Cardiac fibroblast (primary cell): ENCODE data around the gene MEIKIN.
A peak's percentile ranks its signal among the peaks of the same experiment; 100 is the strongest.

Experiments
- DNase-seq, 2 donors: peaks; one replicate each; pipeline versions ENCODE4 v3.0.0 to v3.0.0-alpha.2; 2010; ENCODE audit warnings: low read depth in 2 of 2
- H3K4me3 ChIP-seq, 2 donors: replicated peaks in 1 of 2; 1 replicate in 1 of 2; 2 replicates in 1 of 2; pipeline ENCODE4 v1.5.1; 2011; ENCODE audit warnings: low read depth in 2 of 2, low read length in 2 of 2, mild to moderate bottlenecking in 2 of 2, moderate library complexity in 1 of 2
- CTCF ChIP-seq: IDR thresholded peaks from one replicate; pipeline ENCODE4 v1.5.1; 2011; ENCODE audit warnings: low read depth, mild to moderate bottlenecking, low read length, inconsistent platforms

The MEIKIN gene

DNA sequence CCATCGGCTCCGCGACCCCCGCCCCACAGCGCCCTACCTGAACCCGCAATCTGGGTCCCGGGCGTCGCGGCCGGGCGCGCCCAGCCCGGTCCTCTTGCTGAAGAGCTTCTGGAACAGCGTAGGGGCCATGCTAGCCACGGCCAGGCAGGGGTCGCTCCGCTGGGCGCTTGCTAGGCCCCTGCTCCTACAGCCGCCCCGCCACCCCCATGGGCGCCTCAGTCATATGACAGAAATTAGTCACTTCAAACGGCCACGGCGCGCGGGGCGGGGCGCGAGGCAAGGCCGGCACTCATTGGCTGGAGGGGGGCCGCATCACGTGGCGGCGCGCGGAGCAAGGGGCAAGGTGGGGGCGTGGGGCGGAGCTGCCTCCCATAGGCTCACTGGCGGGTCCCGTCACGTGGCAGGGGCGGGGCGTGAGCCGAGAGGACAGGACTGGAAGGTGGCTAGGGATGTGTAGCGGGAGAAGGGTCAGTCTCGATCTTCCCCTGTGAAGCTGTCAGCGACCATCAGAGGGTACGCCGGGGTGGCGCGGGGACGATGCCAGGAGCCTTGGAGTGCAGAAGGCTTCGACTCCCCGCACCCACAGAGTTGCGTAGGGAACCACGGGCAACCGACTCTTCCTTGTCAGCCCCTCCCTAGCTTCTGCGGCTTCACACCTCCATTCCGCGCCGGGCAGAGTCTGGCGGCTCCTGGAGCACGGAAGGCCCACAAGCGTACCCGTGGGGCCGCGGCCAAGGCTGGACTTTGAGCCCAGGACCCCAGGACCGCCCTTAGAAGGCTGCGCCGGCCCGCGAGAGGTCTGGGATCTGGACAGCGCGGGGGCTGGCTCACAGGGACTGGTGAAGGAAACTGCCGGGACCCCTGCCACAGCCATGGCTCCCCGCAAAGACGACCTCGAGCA is 148.4 kb downstream of the MEIKIN start, which contains the start of gene FNIP1:
FNIP1 (minus strand) TSS at position 225 of the 901 bp plus-strand sequence; CDS start at position 129, 96 bp downstream.
- peak; percentile 97 to 98 for DNase-seq
- TF ChIP-seq CTCF = no peak
- peak within 1 kb of the TSS; percentile 86 for H3K4me3 ChIP-seq

GRCh38 chr5:131795879-131796792 is 149.3 kb downstream of the MEIKIN start:
- TF ChIP-seq CTCF = no peak
- H3K4me3 ChIP-seq = peak overlapping the region; percentile 86
- peak; percentile 56 to 64 for DNase-seq

- H3K4me3 ChIP-seq = peak overlapping the region; percentile 86
- DNase-seq = no peak
- no peak for TF ChIP-seq CTCF
These were observed 150.2 kb downstream of the MEIKIN start for GRCh38 chr5:131795228-131795627.

DNA sequence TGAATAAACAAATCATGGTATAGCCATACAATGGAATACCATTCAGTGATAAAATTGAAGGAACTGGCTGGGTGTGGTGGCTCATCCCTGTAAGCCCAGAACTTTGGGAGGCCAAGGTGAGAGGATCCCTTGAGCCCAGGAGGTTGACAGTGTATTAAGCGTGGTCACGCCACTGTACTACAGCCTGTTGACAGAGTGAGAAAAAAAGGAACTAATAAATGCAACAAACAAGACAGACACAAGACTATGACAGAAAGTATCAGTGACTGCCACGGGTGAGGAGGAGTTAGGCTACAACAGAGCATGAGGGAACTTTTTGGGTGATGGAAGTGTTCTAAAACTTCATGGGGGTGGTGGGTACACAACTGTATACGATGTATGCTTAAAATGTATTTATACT is 150.9 kb downstream of the MEIKIN start:
- H3K4me3 ChIP-seq = peak overlapping the region in 1 of 2 donors; percentile 19
- no peak for DNase-seq
- no peak for TF ChIP-seq CTCF

- DNase-seq = no peak
- H3K4me3 ChIP-seq = no peak overlapping the region
- no peak for TF ChIP-seq CTCF
These were observed 152.6 kb downstream of the MEIKIN start for GRCh38 chr5:131792896-131793295.

DNA sequence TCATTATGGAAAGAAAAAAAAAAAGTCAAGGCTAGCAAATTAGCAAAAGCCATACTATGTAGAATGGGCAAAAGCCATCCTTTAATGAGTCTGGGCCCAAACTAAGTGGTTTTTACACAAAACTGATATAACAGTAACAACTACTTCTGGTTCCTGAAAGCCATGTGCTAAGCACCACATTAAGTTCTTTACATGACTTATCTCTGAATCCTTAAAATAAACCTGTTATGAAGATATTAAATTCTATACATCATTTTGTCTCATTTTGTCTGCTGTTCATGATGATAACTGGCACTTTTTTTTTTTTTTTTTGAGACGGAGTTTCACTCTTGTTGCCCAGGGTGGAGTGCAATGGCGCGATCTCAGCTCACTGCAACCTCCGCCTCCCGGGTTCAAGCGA is 153.6 kb downstream of the MEIKIN start:
- no peak for TF ChIP-seq CTCF
- H3K4me3 ChIP-seq = no peak overlapping the region
- no peak for DNase-seq
